ENCODE measurements around the gene RBP5. TPM values are rescaled to one million over a fixed set of nuclear protein-coding genes. Genes with fewer than 3 reads are reported as not detected.
A peak's percentile ranks its signal among the peaks of the same experiment; 100 is the strongest.

RBP5 gene
- total RNA-seq, 1 experiment from 2014 or later, result 2.7 TPM

GRCh38 chr12:7103837-7104584, 24.7 kb downstream of the RBP5 start:
- Histone ChIP-seq H3K9me3 (ENCODE audit: control insufficient read depth, low read depth, low read length) (no peaks in the 10 kb centered on the region), H3K27ac (ENCODE audit: insufficient read length, low read depth, low read length) (no peak overlapping the region), H3K23me2 (ENCODE audit: insufficient read length, low read depth, low read length, poor library complexity, severe bottlenecking) (peaks cover 11% of the 10 kb centered on the region), H3K14ac (ENCODE audit: insufficient read depth, low read length) (no peak overlapping the region), H2BK15ac (ENCODE audit: low read depth, low read length) (no peak overlapping the region), H2AFZ (ENCODE audit: low read length) (no peak overlapping the region), H3K18ac (ENCODE audit: insufficient read length, low read depth, low read length) (no peak overlapping the region), H2BK12ac (ENCODE audit: insufficient read length, low read depth, low read length) (no peak overlapping the region), H2AK5ac (ENCODE audit: insufficient read length, low read length) (no peak overlapping the region), H3K79me1 (ENCODE audit: insufficient read depth, low read depth, low read length, poor library complexity, severe bottlenecking) (no peaks in the 10 kb centered on the region), H3K27me3 (ENCODE audit: insufficient read depth, low read length) (no peaks in the 10 kb centered on the region), H3K56ac (ENCODE audit: insufficient read length, low read depth, low read length) (no peak overlapping the region), H3T11ph (ENCODE audit: low read length) (no peak overlapping the region), H3K4me1 (ENCODE audit: insufficient read depth, low read length) (no peaks in the 10 kb centered on the region), H4K20me1 (ENCODE audit: control insufficient read depth, insufficient read depth, insufficient read length) (no peaks in the 10 kb centered on the region), H3K79me2 (ENCODE audit: insufficient read depth, low read length) (no peaks in the 10 kb centered on the region), H2BK20ac (ENCODE audit: low read depth, low read length, poor library complexity, severe bottlenecking) (no peak overlapping the region), H4K8ac (replicated peaks; ENCODE audit: insufficient read length, low read depth, low read length) (no peak overlapping the region), H3K9ac (ENCODE audit: extremely low read depth, insufficient read length, low read length) (no peak overlapping the region), H4K5ac (ENCODE audit: insufficient read length, low read depth, low read length) (no peak overlapping the region), H3K4ac (ENCODE audit: low read depth, low read length) (no peak overlapping the region), H2BK120ac (ENCODE audit: low read depth, low read length, poor library complexity, severe bottlenecking) (no peak overlapping the region), H3K4me2 (ENCODE audit: insufficient read depth, insufficient read length, low read length) (no peak overlapping the region), H2BK5ac (ENCODE audit: insufficient read length, low read length) (no peak overlapping the region), H4K91ac (ENCODE audit: insufficient read length, low read depth, low read length) (no peak overlapping the region), H3K23ac (ENCODE audit: insufficient read length, low read depth, low read length) (no peak overlapping the region)
- Mint-ChIP-seq H3K27ac (peak overlapping the region in 1 of 3 experiments; percentile 72; a peak in 1 of 7 replicates), H3K36me3 (ENCODE audit: insufficient read depth in 1 of 3, low read depth in 3 of 3) (peaks cover 22 to 44% (median 24%) of the 10 kb centered on the region in 3 experiments), H3K9me3 (peaks cover 6 to 12% of the 10 kb centered on the region in 2 experiments), H3K4me1 (peaks cover 6 to 7% of the 10 kb centered on the region in 2 experiments), H3K27me3 (ENCODE audit: low read depth) (no peaks in the 10 kb centered on the region; the same call in 1 of the 2 replicates), H3K4me3 (no peak overlapping the region)
- no CpG with 5 or more reads among the region's 14 CpGs for WGBS (ENCODE audit: extremely low coverage, insufficient read length, low lambda C conversion rate)
- no peak for DNase-seq
- no peak for TF ChIP-seq CTCF (conservative IDR thresholded peaks at IDR 0.05)
